ENCODE data around the gene AGMO. TPM values are rescaled to one million over a fixed set of nuclear protein-coding genes. Genes with fewer than 3 reads are reported as not detected.

Gene AGMO
- total RNA-seq, 1 experiment from 2014 or later: 13.2 TPM

DNA sequence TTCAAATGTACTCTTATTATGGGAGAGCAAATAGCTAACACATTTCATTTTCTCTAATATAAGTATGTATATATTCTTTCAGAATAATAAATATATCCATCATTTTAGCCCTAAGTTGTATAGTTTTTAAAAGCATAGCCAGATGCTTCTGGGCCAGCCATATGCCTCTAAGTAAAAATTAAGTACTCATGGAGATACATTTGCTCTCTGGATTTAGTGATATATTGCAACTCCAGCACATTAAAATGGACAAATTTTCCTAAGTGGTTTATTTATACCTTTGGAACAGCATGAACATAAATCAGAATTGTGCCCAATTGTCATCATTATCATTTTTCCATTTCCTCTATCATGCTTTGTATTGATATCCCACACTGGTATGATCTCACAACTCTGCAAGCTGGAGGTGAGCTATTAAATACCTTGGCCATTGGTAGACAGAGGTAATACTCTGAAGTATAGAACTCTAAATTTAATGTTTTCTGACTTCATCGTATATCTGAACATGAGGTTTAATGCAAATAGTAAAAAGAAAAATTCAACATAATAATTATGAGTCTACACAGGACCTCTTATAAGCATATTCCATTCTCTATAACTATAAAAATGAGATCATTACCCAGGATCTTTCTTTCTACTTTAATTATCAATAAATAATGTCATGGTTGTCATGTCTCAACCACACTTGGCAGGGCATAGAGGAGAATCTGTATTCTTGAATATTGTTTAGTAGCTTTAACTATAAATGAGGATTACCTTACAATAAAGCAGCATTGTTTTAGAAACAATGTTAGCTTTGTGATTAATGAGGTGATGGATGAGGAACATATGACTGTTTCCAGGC lies 90.8 kb downstream of the AGMO start:
- Mint-ChIP-seq H3K27me3 (ENCODE audit: unreplicated experiment) (no peaks in the 10 kb centered on the region), H3K27ac (ENCODE audit: unreplicated experiment) (no peak overlapping the region), H3K36me3 (ENCODE audit: insufficient read depth, unreplicated experiment) (no peaks in the 10 kb centered on the region), H3K4me3 (ENCODE audit: low read depth, unreplicated experiment) (no peak overlapping the region), H3K9me3 (ENCODE audit: low read depth, unreplicated experiment) (no peaks in the 10 kb centered on the region), H3K4me1 (ENCODE audit: low read depth, unreplicated experiment) (no peaks in the 10 kb centered on the region)
- BruUV-seq (replicated peaks): no TSS peak
- TF ChIP-seq, protein P1, sequence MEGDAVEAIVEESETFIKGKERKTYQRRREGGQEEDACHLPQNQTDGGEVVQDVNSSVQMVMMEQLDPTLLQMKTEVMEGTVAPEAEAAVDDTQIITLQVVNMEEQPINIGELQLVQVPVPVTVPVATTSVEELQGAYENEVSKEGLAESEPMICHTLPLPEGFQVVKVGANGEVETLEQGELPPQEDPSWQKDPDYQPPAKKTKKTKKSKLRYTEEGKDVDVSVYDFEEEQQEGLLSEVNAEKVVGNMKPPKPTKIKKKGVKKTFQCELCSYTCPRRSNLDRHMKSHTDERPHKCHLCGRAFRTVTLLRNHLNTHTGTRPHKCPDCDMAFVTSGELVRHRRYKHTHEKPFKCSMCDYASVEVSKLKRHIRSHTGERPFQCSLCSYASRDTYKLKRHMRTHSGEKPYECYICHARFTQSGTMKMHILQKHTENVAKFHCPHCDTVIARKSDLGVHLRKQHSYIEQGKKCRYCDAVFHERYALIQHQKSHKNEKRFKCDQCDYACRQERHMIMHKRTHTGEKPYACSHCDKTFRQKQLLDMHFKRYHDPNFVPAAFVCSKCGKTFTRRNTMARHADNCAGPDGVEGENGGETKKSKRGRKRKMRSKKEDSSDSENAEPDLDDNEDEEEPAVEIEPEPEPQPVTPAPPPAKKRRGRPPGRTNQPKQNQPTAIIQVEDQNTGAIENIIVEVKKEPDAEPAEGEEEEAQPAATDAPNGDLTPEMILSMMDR (IDR thresholded peaks at IDR 0.05; ENCODE audit: unreplicated experiment): no peak
- CTCF ChIA-PET: no interaction called here
- DNase-seq: no peak
- intact Hi-C loops (cut with micrococcal nuclease; ENCODE audit: unreplicated experiment): no loop called here

- TF ChIP-seq, protein P1 (IDR thresholded peaks at IDR 0.05; ENCODE audit: unreplicated experiment): no peak
- no TSS peak for BruUV-seq (replicated peaks)
- DNase-seq: no peak
- H3K4me1 Mint-ChIP-seq (ENCODE audit: low read depth, unreplicated experiment): no peaks in the 10 kb centered on the region
- H3K4me3 Mint-ChIP-seq (ENCODE audit: low read depth, unreplicated experiment): no peak overlapping the region
- no peaks in the 10 kb centered on the region for H3K36me3 Mint-ChIP-seq (ENCODE audit: insufficient read depth, unreplicated experiment)
- intact Hi-C loops (cut with micrococcal nuclease; ENCODE audit: unreplicated experiment): no loop called here
- no peaks in the 10 kb centered on the region for H3K27me3 Mint-ChIP-seq (ENCODE audit: unreplicated experiment)
- CTCF ChIA-PET: no interaction called here
- no peak overlapping the region for H3K27ac Mint-ChIP-seq (ENCODE audit: unreplicated experiment)
- H3K9me3 Mint-ChIP-seq (ENCODE audit: low read depth, unreplicated experiment): no peaks in the 10 kb centered on the region
Measured at GRCh38 chr7:15464667-15465121, 97.1 kb downstream of the AGMO start.

- DNase-seq: no peak
- TF ChIP-seq, protein P1 (IDR thresholded peaks at IDR 0.05; ENCODE audit: unreplicated experiment): no peak
- Mint-ChIP-seq H3K4me3 (ENCODE audit: low read depth, unreplicated experiment) (no peak overlapping the region), H3K27me3 (ENCODE audit: unreplicated experiment) (no peaks in the 10 kb centered on the region), H3K36me3 (ENCODE audit: insufficient read depth, unreplicated experiment) (no peaks in the 10 kb centered on the region), H3K27ac (ENCODE audit: unreplicated experiment) (no peak overlapping the region), H3K4me1 (ENCODE audit: low read depth, unreplicated experiment) (no peaks in the 10 kb centered on the region), H3K9me3 (ENCODE audit: low read depth, unreplicated experiment) (no peaks in the 10 kb centered on the region)
- intact Hi-C loops (cut with micrococcal nuclease; ENCODE audit: unreplicated experiment): no loop called here
- CTCF ChIA-PET: no interaction called here
- no TSS peak for BruUV-seq (replicated peaks)
Measured at GRCh38 chr7:15463801-15464666, 97.8 kb downstream of the AGMO start.

DNA sequence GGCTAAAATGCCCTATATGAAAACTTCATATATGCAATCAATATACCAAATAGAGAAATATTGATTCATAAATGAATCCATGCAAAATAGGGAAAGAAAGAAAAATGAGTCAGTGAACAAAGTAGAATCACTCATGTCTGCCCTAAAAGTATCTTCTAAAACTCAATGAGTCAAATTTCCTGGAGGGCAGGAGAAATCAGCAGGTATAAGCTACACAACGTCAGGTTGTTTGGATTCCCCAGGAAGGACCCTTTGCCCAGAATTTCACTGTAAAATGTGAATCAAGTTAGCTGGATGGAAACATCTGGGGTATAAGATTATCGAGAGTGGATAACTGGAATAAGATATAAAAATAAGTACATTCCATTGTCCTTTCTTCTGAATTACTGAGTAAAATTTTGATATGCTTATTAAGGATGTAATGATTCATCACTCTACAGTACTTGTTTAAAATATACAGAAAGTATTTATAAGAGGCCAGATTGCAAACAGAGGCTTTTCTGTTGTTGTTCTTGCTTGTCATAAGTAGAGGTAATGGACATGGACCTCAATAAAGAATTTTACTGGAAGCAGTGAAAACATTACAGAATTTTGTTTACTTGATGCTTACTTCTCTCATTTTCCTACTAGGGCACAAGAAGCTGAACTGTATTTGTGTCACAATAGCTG lies 99.0 kb downstream of the AGMO start:
- BruUV-seq (replicated peaks): no TSS peak
- Mint-ChIP-seq H3K27ac (ENCODE audit: unreplicated experiment) (no peak overlapping the region), H3K36me3 (ENCODE audit: insufficient read depth, unreplicated experiment) (no peaks in the 10 kb centered on the region), H3K9me3 (ENCODE audit: low read depth, unreplicated experiment) (no peaks in the 10 kb centered on the region), H3K4me1 (ENCODE audit: low read depth, unreplicated experiment) (no peaks in the 10 kb centered on the region), H3K27me3 (ENCODE audit: unreplicated experiment) (no peaks in the 10 kb centered on the region), H3K4me3 (ENCODE audit: low read depth, unreplicated experiment) (no peak overlapping the region)
- intact Hi-C loops (cut with micrococcal nuclease; ENCODE audit: unreplicated experiment): no loop called here
- TF ChIP-seq, protein P1 (IDR thresholded peaks at IDR 0.05; ENCODE audit: unreplicated experiment): no peak
- CTCF ChIA-PET: no interaction called here
- DNase-seq: no peak

All from Calu3 (cell line).